GM12878 (cell line): Measurements from ENCODE around the gene CNOT2. TPM values are rescaled to one million over a fixed set of nuclear protein-coding genes. Genes with fewer than 3 reads are reported as not detected.

ENCODE experiments used
- ATAC-seq: fragments of 200-7000 bp; cut with Tn5 transposase; 3 replicates; pipeline ENCODE4 v1.9.1; 2020; ENCODE audit warnings: mild to moderate bottlenecking, moderate library complexity
- BruUV-seq: library from RNA; stranded (reverse); fragments of 400-500 nt; replicated peaks from 2 replicates; lab custom pipeline; 2021; lab: Mats Ljungman, UMichigan
- CTCF ChIA-PET: fragments of 300-600 bp; sonication (Branson Sonifier 250); formaldehyde crosslinking; extraction: SDS; loops from one replicate; lab custom pipeline; 2021; ENCODE audit warnings: inconsistent platforms; lab: Yijun Ruan, JAX
- POLR2A ChIA-PET: fragments of 350-600 bp; formaldehyde crosslinking; extraction: SDS; loops from one replicate; lab custom pipeline; 2021; ENCODE audit warnings: inconsistent platforms; lab: Charles Lee
- RAD21 ChIA-PET: fragments of 300-600 bp; sonication (Branson Sonifier 250); formaldehyde crosslinking; loops from one replicate; lab custom pipeline; 2023; ENCODE audit warnings: antibody characterized with exemption; ENCODE audit not compliant: unreplicated experiment; lab: Charles Lee
- SMC1A ChIA-PET: fragments of 300-600 bp; sonication (Branson Sonifier 250); formaldehyde crosslinking; loops from one replicate; lab custom pipeline; 2023; ENCODE audit not compliant: unreplicated experiment, uncharacterized antibody; lab: Charles Lee
- DNase-seq: peaks from one replicate; pipeline ENCODE4 v3.0.0-alpha.2; 2011; ENCODE audit warnings: low read depth, low spot score
- FAIRE-seq: peaks from 3 replicates; lab custom pipeline; 2011; peaks lifted over from hg19 to GRCh38; lab: Jason Lieb, UNC
- H2AFZ ChIP-seq: 2 replicates; pipeline ENCODE4 v1.6.0; 2011; ENCODE audit warnings: low read depth, low read length, control low read depth; ENCODE audit not compliant: control insufficient read depth
- H3K27ac ChIP-seq: 2 replicates; pipeline ENCODE4 v1.5.1; 2011; ENCODE audit warnings: control low read depth; ENCODE audit not compliant: control insufficient read depth, insufficient read depth
- H3K27me3 ChIP-seq, 2 experiments: replicated peaks in 1 of 2; 2 replicates each; pipeline versions ENCODE4 v1.6.0 to v1.6.1; 2011; ENCODE audit warnings: low read length in 1 of 2; ENCODE audit not compliant: control insufficient read depth in 2 of 2, insufficient read depth in 2 of 2
- H3K36me3 ChIP-seq, 2 experiments: 2 replicates each; pipeline ENCODE4 v1.5.1; 2011; ENCODE audit warnings: low read length in 1 of 2; ENCODE audit not compliant: control insufficient read depth in 2 of 2, insufficient read depth in 2 of 2
- H3K4me1 ChIP-seq: 2 replicates; pipeline ENCODE4 v1.6.1; 2011; ENCODE audit warnings: mild to moderate bottlenecking, low read length, moderate library complexity, mixed read lengths; ENCODE audit not compliant: control insufficient read depth, insufficient read depth
- H3K4me2 ChIP-seq: 2 replicates; pipeline ENCODE4 v1.6.0; 2011; ENCODE audit warnings: control low read depth; ENCODE audit not compliant: control insufficient read depth, insufficient read depth
- H3K4me3 ChIP-seq: fragments of 200-600 bp; sonication (generic); 2 replicates; pipeline ENCODE4 v1.5.1; 2016
- H3K79me2 ChIP-seq: 2 replicates; pipeline ENCODE4 v1.6.0; 2011; ENCODE audit warnings: low read length; ENCODE audit not compliant: control insufficient read depth, insufficient read depth
- H3K9ac ChIP-seq: 2 replicates; pipeline ENCODE4 v1.8.0; 2011; ENCODE audit warnings: low read length, control low read depth, mixed read lengths; ENCODE audit not compliant: control insufficient read depth, insufficient read depth
- H3K9me3 ChIP-seq: replicated peaks from 3 replicates; pipeline ENCODE4 v1.5.1; 2011; ENCODE audit warnings: mild to moderate bottlenecking, low read length; ENCODE audit not compliant: control insufficient read depth, insufficient read depth
- H4K20me1 ChIP-seq: 2 replicates; pipeline ENCODE4 v1.6.0; 2011; ENCODE audit not compliant: control insufficient read depth, insufficient read depth
- CREB1 ChIP-seq: IDR thresholded peaks from 2 replicates; pipeline ENCODE4 v1.6.1; 2012; ENCODE audit warnings: low read depth, mild to moderate bottlenecking, inconsistent platforms
- CTCF ChIP-seq, 3 experiments: IDR thresholded peaks in 2 of 3; conservative IDR thresholded peaks in 1 of 3; 2 replicates each; pipeline ENCODE4 v1.5.1; 2011; ENCODE audit warnings: low read depth in 3 of 3, low read length in 3 of 3, mild to moderate bottlenecking in 3 of 3, control low read depth in 2 of 3, moderate library complexity in 2 of 3, inconsistent platforms in 1 of 3, mixed read lengths in 1 of 3; ENCODE audit not compliant: control insufficient read depth in 2 of 3, insufficient read depth in 1 of 3; ENCODE audit errors: extremely low read depth in 1 of 3
- EGR1 ChIP-seq, 2 experiments: IDR thresholded peaks; 1 replicate in 1 of 2; 2 replicates in 1 of 2; pipeline ENCODE4 v1.6.1; 2011 to 2012; ENCODE audit warnings: low read depth in 2 of 2, low read length in 2 of 2, borderline replicate concordance in 1 of 2, mild to moderate bottlenecking in 1 of 2, moderate library complexity in 1 of 2
- EP300 ChIP-seq, 2 experiments: fragments of 150-350 bp in 1 of 2; IDR thresholded peaks; 2 replicates each; pipeline ENCODE4 v1.6.1; 2011 to 2012; ENCODE audit warnings: low read depth in 2 of 2, low read length in 2 of 2, borderline replicate concordance in 1 of 2, improper control_type of control experiment in 1 of 2, inconsistent platforms in 1 of 2; ENCODE audit not compliant: control insufficient read depth in 1 of 2
- ETV6 ChIP-seq, 2 experiments: fragments of 450-650 bp in 1 of 2; IDR thresholded peaks in 1 of 2; conservative IDR thresholded peaks in 1 of 2; 2 replicates each; pipeline ENCODE4 v1.6.1; 2014; ENCODE audit warnings: antibody characterized with exemption in 1 of 2, borderline replicate concordance in 1 of 2, low read depth in 1 of 2, mild to moderate bottlenecking in 1 of 2, moderate library complexity in 1 of 2
- EZH2 ChIP-seq: IDR thresholded peaks from 2 replicates; pipeline ENCODE4 v1.6.1; 2012; ENCODE audit warnings: low read depth, mild to moderate bottlenecking, control low read depth, inconsistent platforms, low read length, borderline replicate concordance; ENCODE audit not compliant: control insufficient read depth
- GABPA ChIP-seq: IDR thresholded peaks from 2 replicates; pipeline ENCODE4 v1.6.1; 2014; ENCODE audit warnings: antibody characterized with exemption, low read depth, mild to moderate bottlenecking, inconsistent platforms
- HCFC1 ChIP-seq: fragments of 150-350 bp; IDR thresholded peaks from 2 replicates; pipeline ENCODE4 v1.6.1; 2014; ENCODE audit warnings: low read length
- IKZF1 ChIP-seq: fragments of 450-650 bp; conservative IDR thresholded peaks from 2 replicates; pipeline ENCODE4 v1.6.1; 2017; ENCODE audit warnings: antibody characterized with exemption, mild to moderate bottlenecking
- KDM1A ChIP-seq: fragments of 200-600 bp; sonication (generic); IDR thresholded peaks from 2 replicates; pipeline ENCODE4 v1.6.1; 2016; ENCODE audit warnings: borderline replicate concordance
- POLR2A ChIP-seq: IDR thresholded peaks from 2 replicates; pipeline ENCODE4 v1.6.1; 2011; ENCODE audit warnings: low read depth, mild to moderate bottlenecking, low read length
- RBBP5 ChIP-seq: fragments of 200-600 bp; sonication (generic); conservative IDR thresholded peaks from 2 replicates; pipeline ENCODE4 v1.6.1; 2016
- SREBF1 ChIP-seq: IDR thresholded peaks from 2 replicates; pipeline ENCODE4 v1.6.1; 2012; ENCODE audit warnings: mild to moderate bottlenecking, low read length
- WRNIP1 ChIP-seq: IDR thresholded peaks from 2 replicates; pipeline ENCODE4 v1.6.1; 2011; ENCODE audit warnings: low read depth, low read length, improper control_type of control experiment, borderline replicate concordance
- WGBS: methylation state at CpG from one replicate; pipeline ENCODE4 v1.1.6; 2016; ENCODE audit warnings: low lambda C conversion rate; ENCODE audit not compliant: insufficient replicate concordance, insufficient coverage; ENCODE audit errors: missing lambda C conversion rate; 5-methylcytosine and 5-hydroxymethylcytosine counted together
- in situ Hi-C: fragments of 300-500 bp; cut with MboI; formaldehyde crosslinking; loops from 9 replicates; pipeline ENCODE4 v1.14.3; 2018; ENCODE audit warnings: mixed read lengths
- intact Hi-C: fragments of 100-400 bp; cut with micrococcal nuclease; formaldehyde crosslinking; loops from one replicate; pipeline ENCODE4 v1.14.2; 2022; ENCODE audit not compliant: unreplicated experiment
- polyA plus RNA-seq, 11 experiments: library from polyadenylated mRNA; depleted of rRNA in 4 of 11; unstranded in 6 of 11; stranded (reverse) in 5 of 11; fragments of >200 nt; fragmentation: Nextera tagmentation in 4 of 11; fragmentation: Illumina TruSeq in 1 of 11; extraction: Ambion mirVana in 4 of 11; extraction: Trizol in 1 of 11; gene quantifications; 1 replicate in 1 of 11; 2 replicates in 10 of 11; pipeline versions ENCODE4 v1.2.1 to v1.2.3, GENCODE V29; 2011 to 2016; ENCODE audit warnings: inconsistent platforms in 2 of 11, missing spikeins in 2 of 11, low read depth in 1 of 11
- total RNA-seq, 4 experiments: library from RNA; depleted of rRNA in 3 of 4; stranded (reverse); fragments of >200 nt in 3 of 4; fragmentation: Illumina TruSeq in 1 of 4; extraction: Trizol in 1 of 4; gene quantifications; 2 replicates each; pipeline versions ENCODE4 v1.2.1 to v1.2.3, GENCODE V29; 2013 to 2021
- TF ChIP-seq, protein P1 (sequence below): IDR thresholded peaks from 2 replicates; pipeline ENCODE4 v1.6.1; 2012; ENCODE audit warnings: low read depth, low read length, improper control_type of control experiment

Gene CNOT2
- total and polyA plus RNA-seq, 10 of the 15 experiments (the other 5 are each of a cell fraction or from before 2014, with no cell fraction given) = 37.9 to 127 (median 82.4) TPM

DNA sequence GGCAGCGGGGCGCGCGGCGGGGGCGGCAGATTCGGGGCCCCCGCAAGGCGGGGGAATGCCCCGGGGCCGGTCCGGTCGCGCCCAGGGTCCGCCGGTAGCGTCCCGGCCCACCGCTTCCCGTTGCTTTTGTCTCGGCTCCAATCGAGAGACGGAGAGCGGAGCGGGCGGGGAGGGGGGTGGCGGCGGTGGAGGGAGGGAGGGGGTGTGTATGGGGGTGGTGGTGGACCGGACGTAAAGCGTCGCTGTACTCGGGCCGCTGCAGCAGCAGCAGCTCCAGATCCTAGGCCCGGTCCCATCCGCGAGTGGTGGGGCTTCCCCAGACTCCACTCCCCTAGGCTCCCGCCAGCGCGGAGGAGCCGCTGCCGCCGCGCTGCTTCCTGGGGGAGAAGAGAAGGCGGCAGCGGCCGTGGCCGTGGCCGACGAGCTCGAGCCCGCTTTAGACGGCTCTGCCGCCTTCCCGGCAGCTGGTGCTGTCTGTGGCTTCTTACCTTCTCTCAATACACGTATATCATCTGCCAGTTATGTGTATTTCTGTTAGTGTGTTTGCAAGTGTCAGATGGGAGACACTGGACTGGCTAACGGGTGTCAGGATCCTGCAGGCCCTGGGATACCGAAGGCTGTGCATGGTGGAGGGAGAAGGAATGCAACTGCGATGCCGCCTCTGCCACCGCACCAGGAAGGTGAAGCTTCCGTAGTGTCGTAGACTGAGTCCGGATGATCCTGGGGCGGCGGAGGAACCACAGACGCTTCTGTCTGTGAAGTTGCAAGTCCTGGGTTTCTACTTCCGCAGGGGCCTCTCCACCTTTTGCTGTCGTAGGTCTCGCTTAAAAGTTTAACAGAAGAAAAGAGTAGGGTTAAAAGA is 508 bp downstream of the CNOT2 start:
- Histone ChIP-seq H3K4me2 (peak overlapping the region; percentile 86; the same call in 1 of the 2 replicates), H3K4me1 (no peaks in the 10 kb centered on the region; the same call in 1 of the 2 replicates), H3K9me3 (no peaks in the 10 kb centered on the region), H3K27me3 (no peaks in the 10 kb centered on the region), H2AFZ (peak overlapping the region; percentile 82), H4K20me1 (no peaks in the 10 kb centered on the region), H3K4me3 (peak overlapping the region; percentile 94), H3K9ac (peak overlapping the region; percentile 96), H3K36me3 (peaks cover 0 to 3% of the 10 kb centered on the region in 2 experiments; a peak in 1 of 4 replicates), H3K27ac (peak overlapping the region; percentile 96), H3K79me2 (peaks cover 73% of the 10 kb centered on the region)
- RAD21 ChIA-PET = interaction anchor here (0.8 kb wide), 1 partner anchor 123 kb away, joined by 3 read pairs; the partner anchor contains the start of gene KCNMB4
- under 1% methylated on average over 50 of the region's 70 CpGs for WGBS
- BruUV-seq = no TSS peak
- CTCF ChIA-PET = no interaction called here
- ATAC-seq = peak; percentile 80
- SMC1A ChIA-PET = no interaction called here
- in situ Hi-C loops (loop anchor here (10.0 kb wide), 1 partner anchor 499 kb away; no protein-coding TSS in a partner anchor), intact Hi-C loops (loop anchor here (2.0 to 10.0 kb wide), 3 partner anchors 124 to 499 kb away; partner anchors contain the start of gene KCNMB4)
- DNase-seq = no peak
- POLR2A ChIA-PET = interaction anchor here (1.5 kb wide), 1 partner anchor 123 kb away, joined by 3 read pairs; no protein-coding TSS in a partner anchor
- no peak for FAIRE-seq
- TF ChIP-seq CREB1 (0 out of 2 replicates have a peak, but pooled peaks have one; percentile 49), CTCF (IDR thresholded peaks at IDR 0.05 in 2 of 3, conservative IDR thresholded peaks at IDR 0.05 in 1 of 3; ENCODE audit: control insufficient read depth in 2 of 3, extremely low read depth in 1 of 3, insufficient read depth in 1 of 3, low read depth in 3 of 3, low read length in 3 of 3) (no peak), EGR1 (IDR thresholded peaks at IDR 0.05; ENCODE audit: borderline replicate concordance in 1 of 2, low read depth in 2 of 2, low read length in 2 of 2) (no peak), RBBP5 (no peak), GABPA (peak; percentile 24; the same call in 1 of the 2 replicates), ETV6 (conservative IDR thresholded peaks at IDR 0.05 in 1 of 2, IDR thresholded peaks at IDR 0.05 in 1 of 2; ENCODE audit: borderline replicate concordance in 1 of 2, low read depth in 1 of 2) (0 out of 4 replicates have a peak, but pooled peaks of 1 of the 2 experiments have one; percentile 29), KDM1A (no peak), EZH2 (no peak), POLR2A (peak; percentile 47; the same call in 1 of the 2 replicates), SREBF1 (no peak), EP300 (IDR thresholded peaks at IDR 0.05; ENCODE audit: borderline replicate concordance in 1 of 2, control insufficient read depth in 1 of 2, low read depth in 2 of 2, low read length in 2 of 2) (no peak), WRNIP1 (peak; percentile 81; the same call in 1 of the 2 replicates), HCFC1 (0 out of 2 replicates have a peak, but pooled peaks have one; percentile 28), IKZF1 (peak; percentile 8; the same call in 1 of the 2 replicates)
- TF ChIP-seq, protein P1, sequence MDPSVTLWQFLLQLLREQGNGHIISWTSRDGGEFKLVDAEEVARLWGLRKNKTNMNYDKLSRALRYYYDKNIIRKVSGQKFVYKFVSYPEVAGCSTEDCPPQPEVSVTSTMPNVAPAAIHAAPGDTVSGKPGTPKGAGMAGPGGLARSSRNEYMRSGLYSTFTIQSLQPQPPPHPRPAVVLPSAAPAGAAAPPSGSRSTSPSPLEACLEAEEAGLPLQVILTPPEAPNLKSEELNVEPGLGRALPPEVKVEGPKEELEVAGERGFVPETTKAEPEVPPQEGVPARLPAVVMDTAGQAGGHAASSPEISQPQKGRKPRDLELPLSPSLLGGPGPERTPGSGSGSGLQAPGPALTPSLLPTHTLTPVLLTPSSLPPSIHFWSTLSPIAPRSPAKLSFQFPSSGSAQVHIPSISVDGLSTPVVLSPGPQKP = no peak
